K562 (cell line): ENCODE data around the gene SCMH1.

Experiments used
- FOXA3 ChIP-seq, 2 experiments: fragments of 450-650 bp in 1 of 2; sonication (generic) in 1 of 2; formaldehyde crosslinking; IDR thresholded peaks in 1 of 2; conservative IDR thresholded peaks in 1 of 2; 2 replicates each; pipeline versions ENCODE4 v1.4.0 to v1.8.0; 2020 to 2022; ENCODE audit warnings: mild to moderate bottlenecking in 2 of 2, missing genetic modification reagents in 1 of 2
- FOXK2 ChIP-seq, 2 experiments: fragments of 450-650 bp; IDR thresholded peaks in 1 of 2; conservative IDR thresholded peaks in 1 of 2; 2 replicates each; pipeline ENCODE4 v1.6.1; 2016; ENCODE audit warnings: low read depth in 2 of 2, mild to moderate bottlenecking in 1 of 2
- TSC22D4 ChIP-seq: fragments of 450-650 bp; IDR thresholded peaks from 2 replicates; pipeline ENCODE4 v1.6.1; 2016; ENCODE audit warnings: missing genetic modification characterization, missing biosample characterization, control low read depth
- ZSCAN32 ChIP-seq: fragments of 450-650 bp; formaldehyde crosslinking; IDR thresholded peaks from 2 replicates; pipeline ENCODE4 v1.4.0; 2020; ENCODE audit warnings: mild to moderate bottlenecking, moderate library complexity

- TF ChIP-seq ZSCAN32: no peak
- no peak for TF ChIP-seq FOXK2 (conservative IDR thresholded peaks at IDR 0.05 in 1 of 2, IDR thresholded peaks at IDR 0.05 in 1 of 2; ENCODE audit: low read depth in 2 of 2)
- TF ChIP-seq FOXA3 (CRISPR knock-in tag; conservative IDR thresholded peaks at IDR 0.05 in 1 of 2, IDR thresholded peaks at IDR 0.05 in 1 of 2): no peak
- TF ChIP-seq TSC22D4 (tag): no peak
These were observed 253.0 kb downstream of the SCMH1 start for GRCh38 chr1:40989066-40989465.
